Chondrocyte (in vitro differentiated cells): Measurements from ENCODE around the gene STAT6. TPM values are rescaled to one million over a fixed set of nuclear protein-coding genes. Genes with fewer than 3 reads are reported as not detected.

Source experiments
- DNase-seq: peaks from one replicate; pipeline ENCODE4 v3.0.0; 2021; ENCODE audit warnings: mixed read lengths, low spot score
- H3K27ac Mint-ChIP-seq: one replicate; pipeline ENCODE4 v1.8.0; 2021; ENCODE audit warnings: mild to moderate bottlenecking, moderate library complexity, mixed read lengths; ENCODE audit not compliant: unreplicated experiment
- H3K27me3 Mint-ChIP-seq: 2 replicates; pipeline ENCODE4 v1.8.0; 2021; ENCODE audit warnings: low read depth, mixed read lengths
- H3K36me3 Mint-ChIP-seq: 2 replicates; pipeline ENCODE4 v1.8.0; 2021; ENCODE audit warnings: low read depth, mixed read lengths
- H3K4me1 Mint-ChIP-seq: 2 replicates; pipeline ENCODE4 v1.8.0; 2021; ENCODE audit warnings: low read depth, mild to moderate bottlenecking, mixed read lengths
- H3K4me3 Mint-ChIP-seq: one replicate; pipeline ENCODE4 v1.8.0; 2021; ENCODE audit warnings: mild to moderate bottlenecking, moderate library complexity, mixed read lengths; ENCODE audit not compliant: unreplicated experiment
- H3K9me3 Mint-ChIP-seq: 2 replicates; pipeline ENCODE4 v1.8.0; 2021; ENCODE audit warnings: low read depth, mixed read lengths
- long read RNA-seq: library from polyadenylated mRNA; stranded (forward); transcript quantifications from one replicate; pipeline ENCODE4 v2.0.0, GENCODE V29; 2021
- total RNA-seq: library from RNA; stranded (reverse); gene quantifications from 3 replicates; pipeline ENCODE4 v1.2.1, GENCODE V29; 2021
- TF ChIP-seq, protein P1 (sequence below): fragments of 200-600 bp; sonication (generic); IDR thresholded peaks from 2 replicates; pipeline ENCODE4 v1.5.0; 2021; ENCODE audit warnings: antibody characterized with exemption, mild to moderate bottlenecking, moderate library complexity

Gene STAT6
- 89.4 to 101 TPM (median 94.2 TPM) in 3 replicates for total RNA-seq
- long read RNA-seq, full-length matches to known transcripts = 52 of 106 reads
- long read RNA-seq, partial matches to known transcripts = 21 of 106 reads
- long read RNA-seq, other reads (novel, unspliced or antisense) = 33 of 106 reads

GRCh38 chr12:57111031-57111734 is at the start of gene STAT6:
Gene STAT6, minus strand, starts transcription at chr12:57111362. Its CDS starts 3,084 bp downstream, at chr12:57108278.
- no peaks in the 10 kb centered on the region for H3K9me3 Mint-ChIP-seq
- no peak for DNase-seq
- TF ChIP-seq, protein P1, sequence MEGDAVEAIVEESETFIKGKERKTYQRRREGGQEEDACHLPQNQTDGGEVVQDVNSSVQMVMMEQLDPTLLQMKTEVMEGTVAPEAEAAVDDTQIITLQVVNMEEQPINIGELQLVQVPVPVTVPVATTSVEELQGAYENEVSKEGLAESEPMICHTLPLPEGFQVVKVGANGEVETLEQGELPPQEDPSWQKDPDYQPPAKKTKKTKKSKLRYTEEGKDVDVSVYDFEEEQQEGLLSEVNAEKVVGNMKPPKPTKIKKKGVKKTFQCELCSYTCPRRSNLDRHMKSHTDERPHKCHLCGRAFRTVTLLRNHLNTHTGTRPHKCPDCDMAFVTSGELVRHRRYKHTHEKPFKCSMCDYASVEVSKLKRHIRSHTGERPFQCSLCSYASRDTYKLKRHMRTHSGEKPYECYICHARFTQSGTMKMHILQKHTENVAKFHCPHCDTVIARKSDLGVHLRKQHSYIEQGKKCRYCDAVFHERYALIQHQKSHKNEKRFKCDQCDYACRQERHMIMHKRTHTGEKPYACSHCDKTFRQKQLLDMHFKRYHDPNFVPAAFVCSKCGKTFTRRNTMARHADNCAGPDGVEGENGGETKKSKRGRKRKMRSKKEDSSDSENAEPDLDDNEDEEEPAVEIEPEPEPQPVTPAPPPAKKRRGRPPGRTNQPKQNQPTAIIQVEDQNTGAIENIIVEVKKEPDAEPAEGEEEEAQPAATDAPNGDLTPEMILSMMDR = peak; percentile 54
- H3K27me3 Mint-ChIP-seq = no peaks in the 10 kb centered on the region
- H3K4me3 Mint-ChIP-seq = peak within 1 kb of the TSS; percentile 89
- H3K36me3 Mint-ChIP-seq = peaks cover 9% of the 10 kb centered on the region
- peaks cover 41% of the 10 kb centered on the region for H3K4me1 Mint-ChIP-seq
- H3K27ac Mint-ChIP-seq = peak within 1 kb of the TSS; percentile 99

GRCh38 chr12:57160741-57161140 is 49.6 kb upstream of the STAT6 start:
- no peak overlapping the region for H3K4me3 Mint-ChIP-seq
- peaks cover 66% of the 10 kb centered on the region for H3K36me3 Mint-ChIP-seq
- TF ChIP-seq, protein P1 = no peak
- no peaks in the 10 kb centered on the region for H3K9me3 Mint-ChIP-seq
- H3K27me3 Mint-ChIP-seq = no peaks in the 10 kb centered on the region
- H3K27ac Mint-ChIP-seq = peak overlapping the region; percentile 55
- H3K4me1 Mint-ChIP-seq = peaks cover 14% of the 10 kb centered on the region
- no peak for DNase-seq

DNA sequence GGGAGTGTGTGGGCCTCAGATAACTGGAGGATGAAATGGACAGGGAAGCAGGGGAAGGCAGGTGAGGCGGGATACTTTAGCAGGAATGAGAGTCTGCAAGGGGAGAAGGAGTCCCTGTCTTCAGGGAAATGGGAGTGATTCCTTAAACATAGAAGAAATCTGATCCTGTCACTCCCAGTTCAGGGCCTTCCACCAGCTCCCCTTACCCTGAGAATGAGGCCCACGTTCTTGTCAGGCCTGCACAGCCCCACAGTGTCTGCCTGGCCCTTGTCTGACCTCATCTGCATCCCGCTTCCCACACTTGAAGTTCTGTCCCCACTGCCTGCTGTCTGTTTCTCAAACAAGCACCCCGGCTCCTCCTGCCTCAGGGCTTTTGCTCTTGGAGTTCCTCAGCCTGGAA is 48.9 kb upstream of the STAT6 start:
- H3K27me3 Mint-ChIP-seq = no peaks in the 10 kb centered on the region
- H3K4me1 Mint-ChIP-seq = peaks cover 10% of the 10 kb centered on the region
- DNase-seq = no peak
- no peak overlapping the region for H3K4me3 Mint-ChIP-seq
- H3K36me3 Mint-ChIP-seq = peaks cover 66% of the 10 kb centered on the region
- no peak overlapping the region for H3K27ac Mint-ChIP-seq
- no peaks in the 10 kb centered on the region for H3K9me3 Mint-ChIP-seq
- TF ChIP-seq, protein P1 = no peak

DNA sequence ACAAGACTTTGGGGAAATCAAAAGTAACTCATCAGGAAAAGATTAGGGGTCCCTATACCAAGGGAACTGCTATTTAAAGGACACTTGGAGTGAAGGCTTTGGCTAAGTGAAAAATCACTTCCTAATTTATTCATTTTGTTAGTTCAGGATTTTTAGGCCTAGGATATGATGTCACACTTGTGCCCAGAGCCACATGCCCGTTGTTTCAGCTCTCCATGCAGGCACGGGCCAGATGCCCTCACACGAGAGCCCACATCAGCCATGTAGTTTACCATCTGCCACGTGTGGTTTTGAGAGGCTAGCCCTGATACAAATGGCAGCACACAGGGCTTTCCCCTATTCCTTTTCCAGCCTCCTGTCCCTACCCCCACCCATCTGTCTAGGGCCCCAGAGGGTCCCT is 48.1 kb upstream of the STAT6 start:
- Mint-ChIP-seq H3K36me3 (peaks cover 66% of the 10 kb centered on the region), H3K27me3 (no peaks in the 10 kb centered on the region), H3K27ac (no peak overlapping the region), H3K9me3 (no peaks in the 10 kb centered on the region), H3K4me1 (peaks cover 5% of the 10 kb centered on the region), H3K4me3 (no peak overlapping the region)
- TF ChIP-seq, protein P1 = no peak
- DNase-seq = no peak

DNA sequence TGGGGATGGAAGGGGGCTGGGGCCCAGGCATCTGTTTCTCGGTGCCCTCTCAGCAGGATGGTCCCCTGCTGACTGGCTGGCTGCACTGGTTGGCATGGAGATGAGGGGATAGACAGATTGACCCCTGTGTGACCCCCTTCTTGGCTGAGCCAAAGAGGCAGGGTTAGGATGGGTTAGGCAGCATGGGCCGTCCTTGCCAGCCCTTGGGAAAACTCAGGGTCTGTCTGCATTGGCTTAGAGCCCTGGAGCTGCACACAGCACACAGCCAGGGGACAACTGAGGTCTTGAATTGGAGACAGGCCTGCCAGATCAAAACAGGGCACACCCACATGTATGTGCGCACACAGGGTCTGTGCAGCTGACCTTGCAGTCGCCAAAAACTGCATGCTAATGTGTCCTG is 47.5 kb upstream of the STAT6 start:
- H3K4me3 Mint-ChIP-seq = no peak overlapping the region
- peaks cover 66% of the 10 kb centered on the region for H3K36me3 Mint-ChIP-seq
- H3K9me3 Mint-ChIP-seq = no peaks in the 10 kb centered on the region
- peaks cover 5% of the 10 kb centered on the region for H3K4me1 Mint-ChIP-seq
- H3K27ac Mint-ChIP-seq = no peak overlapping the region
- no peaks in the 10 kb centered on the region for H3K27me3 Mint-ChIP-seq
- TF ChIP-seq, protein P1 = no peak
- DNase-seq = no peak
